A549 treated with RU486 at 1 μM for 4 hours (cell line): ENCODE results near the gene LDHAL6A. TPM values are rescaled to one million over a fixed set of nuclear protein-coding genes. Genes with fewer than 3 reads are reported as not detected.

Source experiments
- total RNA-seq: library from RNA; stranded (reverse); fragments of 200-300 nt; extraction: Qiagen RNA extraction; gene quantifications from 5 replicates; pipeline ENCODE4 v1.2.3, GENCODE V29; 2022; ENCODE audit warnings: low read depth

Gene LDHAL6A
- not detected in 5 replicates for total RNA-seq

GRCh38 chr11:18455686-18456372 lies at the start of gene LDHAL6A:
LDHAL6A (plus strand) TSS chr11:18455856; CDS start chr11:18456681, 825 bp downstream.

GRCh38 chr11:18526521-18527296 lies 71.1 kb downstream of the LDHAL6A start, which contains the start of gene TSG101:
TSG101 (minus strand) TSS chr11:18526942; CDS start chr11:18526816, 126 bp downstream.

Other genes with a start within 250 kb of the LDHAL6A start
- not detected in 5 replicates for gene SAA4, start 219.1 kb upstream of the LDHAL6A start, total RNA-seq
- not detected in 5 replicates for gene SAA2, start 207.2 kb upstream of the LDHAL6A start, total RNA-seq
- gene SAA1, start 189.6 kb upstream of the LDHAL6A start, total RNA-seq: 0.25 to 1.1 TPM (median 0.49 TPM) in 4 of 5 replicates, not detected in the other
- 9.4 to 16.0 TPM (median 13.4 TPM) in 5 replicates for gene HPS5, start 133.7 kb upstream of the LDHAL6A start, total RNA-seq
- 32.2 to 35.4 TPM (median 34.3 TPM) in 5 replicates for gene GTF2H1, start 133.3 kb upstream of the LDHAL6A start, total RNA-seq
- 2,389 to 3,452 TPM (median 2,525 TPM) in 5 replicates for gene LDHA, start 61.3 kb upstream of the LDHAL6A start, total RNA-seq
- 0.27 TPM in 1 of 5 replicates, not detected in the others for gene LDHC, start 43.5 kb upstream of the LDHAL6A start, total RNA-seq
- gene TSG101, start 71.1 kb downstream of the LDHAL6A start, total RNA-seq: 80.2 to 124 TPM (median 99.1 TPM) in 5 replicates
- 14.0 to 27.1 TPM (median 20.6 TPM) in 5 replicates for gene UEVLD, start 132.9 kb downstream of the LDHAL6A start, total RNA-seq
- 1.8 to 3.1 TPM (median 2.4 TPM) in 5 replicates for gene MISFA, start 143.9 kb downstream of the LDHAL6A start, total RNA-seq
- 14.4 to 20.8 TPM (median 19.2 TPM) in 5 replicates for gene SPTY2D1, start 178.5 kb downstream of the LDHAL6A start, total RNA-seq
- 0.29 to 0.54 TPM (median 0.42 TPM) in 5 replicates for gene TMEM86A, start 242.9 kb downstream of the LDHAL6A start, total RNA-seq